ENCODE data around the gene SH3GL3.

DNA sequence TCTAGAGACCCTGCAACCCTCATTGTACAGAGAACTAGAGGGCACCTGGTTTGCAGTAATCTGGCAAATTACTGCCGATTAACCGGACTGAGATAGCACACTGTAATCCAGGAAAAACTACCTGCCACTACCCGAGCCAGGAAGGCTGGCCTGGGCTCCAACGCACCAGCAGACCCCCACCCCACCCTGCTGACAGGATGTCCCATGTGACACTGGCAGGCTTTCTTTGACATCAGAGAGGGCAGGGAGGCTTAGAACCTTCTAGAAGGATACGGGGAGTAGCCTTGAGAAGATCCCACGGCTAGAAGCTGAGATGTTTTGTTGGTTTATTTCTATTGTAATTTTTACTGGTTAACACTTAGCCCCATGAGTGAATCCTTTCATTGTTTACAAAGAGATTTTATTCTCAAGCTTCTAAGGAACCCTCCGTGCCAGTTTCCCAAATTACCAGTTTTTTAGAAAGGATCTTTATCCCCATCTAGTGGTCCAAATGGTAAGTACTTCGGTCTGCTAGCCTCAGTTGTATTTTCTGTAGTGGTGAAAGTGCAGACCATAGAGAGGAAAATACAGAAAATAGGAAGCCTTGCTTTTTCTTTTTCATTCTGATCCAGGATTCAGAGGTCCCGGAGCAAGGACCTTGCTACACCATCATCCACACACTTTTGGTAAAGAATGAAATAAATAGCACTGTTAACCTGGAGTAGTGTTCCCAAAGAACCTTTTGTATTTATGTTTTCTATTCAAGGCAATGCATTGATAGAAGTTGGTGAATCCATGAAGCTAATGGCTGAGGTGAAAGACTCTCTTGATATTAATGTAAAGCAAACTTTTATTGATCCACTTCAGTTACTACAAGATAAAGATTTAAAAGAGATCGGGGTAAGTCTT lies 124.9 kb downstream of the SH3GL3 start:
- TF ChIP-seq, protein P1, sequence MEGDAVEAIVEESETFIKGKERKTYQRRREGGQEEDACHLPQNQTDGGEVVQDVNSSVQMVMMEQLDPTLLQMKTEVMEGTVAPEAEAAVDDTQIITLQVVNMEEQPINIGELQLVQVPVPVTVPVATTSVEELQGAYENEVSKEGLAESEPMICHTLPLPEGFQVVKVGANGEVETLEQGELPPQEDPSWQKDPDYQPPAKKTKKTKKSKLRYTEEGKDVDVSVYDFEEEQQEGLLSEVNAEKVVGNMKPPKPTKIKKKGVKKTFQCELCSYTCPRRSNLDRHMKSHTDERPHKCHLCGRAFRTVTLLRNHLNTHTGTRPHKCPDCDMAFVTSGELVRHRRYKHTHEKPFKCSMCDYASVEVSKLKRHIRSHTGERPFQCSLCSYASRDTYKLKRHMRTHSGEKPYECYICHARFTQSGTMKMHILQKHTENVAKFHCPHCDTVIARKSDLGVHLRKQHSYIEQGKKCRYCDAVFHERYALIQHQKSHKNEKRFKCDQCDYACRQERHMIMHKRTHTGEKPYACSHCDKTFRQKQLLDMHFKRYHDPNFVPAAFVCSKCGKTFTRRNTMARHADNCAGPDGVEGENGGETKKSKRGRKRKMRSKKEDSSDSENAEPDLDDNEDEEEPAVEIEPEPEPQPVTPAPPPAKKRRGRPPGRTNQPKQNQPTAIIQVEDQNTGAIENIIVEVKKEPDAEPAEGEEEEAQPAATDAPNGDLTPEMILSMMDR (IDR thresholded peaks at IDR 0.05), result peak in 3 of 4 experiments; percentile 29 to 58 (median 33)
- TF ChIP-seq POLR2A (IDR thresholded peaks at IDR 0.05), result no peak
